Measurements from ENCODE around the gene RBBP7.

The RBBP7 gene

DNA sequence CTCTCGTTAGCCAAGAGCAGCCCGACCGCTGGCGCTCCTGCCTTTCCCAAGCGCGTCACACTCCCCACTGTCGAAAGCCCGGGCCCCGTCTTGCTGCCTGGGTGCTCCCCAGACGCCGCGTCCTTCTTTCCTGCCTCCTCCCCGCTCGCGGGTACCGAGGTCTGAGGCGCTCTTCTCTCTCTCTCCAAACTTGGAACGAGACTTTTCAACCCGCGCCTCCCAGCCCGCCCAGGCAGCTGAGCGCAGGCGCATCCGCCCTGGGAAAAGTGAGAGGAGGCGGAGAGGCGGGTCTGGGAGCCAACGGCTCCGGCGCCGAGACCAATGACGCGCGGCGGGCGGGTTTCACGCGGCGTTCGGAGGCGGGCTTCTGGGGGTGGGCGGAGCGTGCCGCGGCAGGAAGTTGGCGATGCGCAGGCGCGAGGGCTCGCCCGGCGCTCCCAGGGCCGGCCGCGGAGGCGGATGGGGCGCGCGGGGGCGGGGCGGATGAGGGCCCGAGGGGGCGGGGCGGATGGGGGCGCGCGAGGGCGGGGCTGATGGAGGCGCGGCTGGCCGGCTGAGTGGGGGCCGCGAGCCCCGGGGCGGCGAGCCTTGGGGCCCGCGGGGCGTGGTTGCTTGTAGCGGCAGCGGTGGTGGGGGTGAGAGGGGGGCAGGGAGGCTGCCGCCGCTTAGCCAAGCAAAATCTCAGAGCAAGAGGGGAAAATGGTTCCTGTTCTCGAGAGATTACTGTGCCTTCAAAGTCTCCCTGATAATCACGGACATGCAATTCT lies at the start of gene RBBP7:
TSS of gene RBBP7 (minus strand) at position 268 of the 767 bp plus-strand sequence. CDS start 309 bp downstream, outside the sequence.
- DNase-seq (ENCODE audit: low read depth): peak; percentile 93

DNA sequence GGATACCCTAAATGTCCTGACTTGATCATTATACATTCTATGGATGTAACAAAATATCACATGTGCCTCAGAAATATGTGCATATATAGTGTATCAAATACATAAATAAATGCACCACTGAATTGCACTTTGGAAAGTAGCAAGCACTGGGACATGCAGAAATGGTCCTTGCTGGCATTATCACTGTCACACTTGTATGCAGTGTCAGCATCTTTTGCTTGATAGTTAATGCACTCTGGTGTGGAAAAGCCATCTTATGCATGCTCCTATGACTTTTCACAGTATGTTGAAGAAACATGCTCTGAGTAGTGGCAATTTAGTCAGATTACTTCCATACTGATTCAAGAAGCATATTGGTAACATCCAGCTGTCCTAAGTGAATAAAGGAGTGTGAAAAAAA lies 48.8 kb upstream of the RBBP7 start:
- DNase-seq (ENCODE audit: low read depth): no peak

DNA sequence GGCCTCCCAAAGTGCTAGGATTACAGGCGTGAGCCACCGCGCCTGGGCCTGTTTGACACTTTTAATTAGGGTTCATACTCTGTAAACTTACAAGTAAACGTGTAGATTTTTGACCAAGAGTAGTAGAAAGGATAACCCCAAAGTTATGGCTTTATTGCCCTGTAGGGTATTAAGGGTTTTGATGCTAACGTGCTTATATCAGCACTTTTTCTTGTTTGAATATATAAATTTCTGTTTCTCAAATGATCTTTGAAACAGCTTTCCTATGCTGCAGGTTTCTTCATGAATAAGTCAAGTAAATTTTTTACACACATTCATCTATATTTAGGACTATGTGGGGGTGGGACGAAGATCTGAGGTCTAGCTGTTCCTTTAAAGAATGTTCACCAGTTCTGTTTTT lies 47.0 kb upstream of the RBBP7 start:
- no peak for DNase-seq (ENCODE audit: low read depth)

DNA sequence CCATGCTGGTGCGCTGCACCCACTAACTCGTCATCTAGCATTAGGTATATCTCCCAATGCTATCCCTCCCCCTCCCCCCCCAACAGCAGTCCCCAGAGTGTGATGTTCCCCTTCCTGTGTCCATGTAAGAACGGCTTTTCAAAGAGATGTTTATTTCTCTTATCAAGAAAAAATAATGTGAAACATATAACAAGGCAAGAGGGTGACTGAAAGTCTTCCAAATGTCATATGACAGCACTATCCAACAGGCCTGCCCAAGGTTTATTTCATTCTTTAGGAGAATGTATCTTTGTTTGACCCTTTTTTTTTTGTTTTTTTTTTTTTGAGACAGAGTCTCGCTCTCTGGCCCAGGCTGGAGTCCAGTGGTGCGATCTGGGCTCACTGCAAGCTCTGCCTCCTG lies 46.4 kb upstream of the RBBP7 start:
- no peak for DNase-seq (ENCODE audit: low read depth)

DNA sequence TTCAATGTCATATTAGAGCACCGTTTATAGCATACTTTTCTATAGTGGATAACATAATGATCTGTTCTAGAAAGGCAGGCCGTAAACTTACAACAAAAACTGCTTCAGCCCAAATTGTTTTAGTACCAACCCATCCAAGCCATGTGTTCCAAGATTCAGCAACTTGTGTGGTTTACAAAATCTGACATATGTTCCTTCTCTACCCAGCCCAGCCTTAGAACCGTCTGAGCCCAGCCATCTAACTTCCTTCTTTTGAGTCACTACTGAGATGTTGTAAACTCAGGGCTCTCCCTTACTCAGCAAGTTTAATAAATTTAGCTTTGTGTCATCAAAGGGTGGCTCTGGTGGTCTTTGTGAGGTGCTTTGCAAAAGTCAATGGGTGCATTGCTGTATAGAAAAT lies 43.9 kb upstream of the RBBP7 start:
- DNase-seq (ENCODE audit: low read depth): no peak

DNA sequence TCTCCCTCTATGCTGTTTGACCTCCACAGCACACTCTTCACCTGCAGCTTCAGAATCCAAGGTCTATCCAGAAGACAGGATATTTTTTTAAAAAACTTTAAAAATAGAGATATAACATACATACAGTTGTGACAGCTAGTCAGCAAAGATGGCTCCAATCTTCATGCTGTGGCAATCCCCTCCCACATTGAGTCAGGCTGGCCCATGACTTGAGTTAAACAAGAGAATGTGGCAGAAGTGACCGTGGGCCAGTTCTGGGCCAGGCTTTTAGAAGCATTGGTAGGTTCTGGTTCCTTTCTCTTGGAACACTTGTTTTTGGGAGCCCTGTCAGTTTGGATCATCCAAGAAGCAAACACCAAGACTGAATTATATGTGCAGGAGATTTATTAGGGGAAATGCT lies 40.2 kb upstream of the RBBP7 start:
- no peak for DNase-seq (ENCODE audit: low read depth)

DNA sequence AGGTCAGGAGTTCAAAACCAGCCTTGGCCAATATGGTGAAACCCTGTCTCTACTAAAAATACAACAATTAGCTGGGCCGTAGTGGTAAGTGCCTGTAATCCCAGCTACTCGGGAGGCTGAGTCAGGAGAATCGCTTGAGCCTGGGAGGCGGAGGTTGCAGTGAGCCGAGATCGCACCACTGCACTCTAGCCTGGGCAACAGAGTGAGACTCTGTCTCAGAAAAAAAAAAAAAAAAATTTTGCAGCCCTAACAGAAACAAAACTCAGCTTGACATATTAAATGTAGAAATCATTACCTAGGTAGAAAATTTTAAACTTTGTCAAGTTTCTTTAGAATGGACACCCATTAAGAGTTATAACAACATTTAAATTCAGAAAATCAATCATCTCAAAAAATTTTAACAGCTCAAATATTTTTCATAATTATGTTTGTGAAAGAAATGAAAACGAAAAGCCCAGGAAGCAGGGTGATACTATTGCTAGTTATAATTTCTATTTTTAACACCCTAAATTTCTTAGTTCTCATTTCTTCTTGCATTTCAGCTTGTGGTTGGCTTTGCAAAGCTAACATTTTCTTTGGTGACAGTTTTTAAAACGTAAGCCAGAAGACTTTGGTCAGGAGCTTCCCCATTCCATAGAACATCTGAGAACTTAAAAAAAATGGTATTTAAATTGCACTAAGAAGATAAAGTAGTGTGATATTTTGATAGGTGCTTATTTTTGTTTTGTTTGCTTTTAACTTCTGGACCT lies 33.3 kb upstream of the RBBP7 start:
- no peak for DNase-seq (ENCODE audit: low read depth)

DNA sequence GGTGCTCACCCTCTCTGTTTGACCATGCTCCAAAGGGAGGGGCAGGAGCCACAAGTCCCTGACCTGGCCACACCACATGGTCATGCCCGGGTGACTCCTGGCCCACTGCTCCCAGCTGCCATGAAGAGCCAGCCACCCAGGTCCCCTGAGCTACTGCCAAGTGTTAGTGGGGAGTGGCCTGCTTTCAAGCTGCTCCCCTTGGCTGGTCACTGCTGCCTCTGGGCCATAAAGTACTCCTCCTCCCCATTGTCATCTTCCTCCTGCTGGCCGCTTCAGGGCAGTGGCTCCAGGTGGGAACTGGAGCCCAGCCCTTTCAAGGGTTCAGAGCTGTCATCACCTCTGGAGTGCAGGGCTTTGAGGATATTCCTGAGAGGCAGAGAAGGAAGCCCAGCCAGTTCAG lies 27.3 kb upstream of the RBBP7 start:
- no peak for DNase-seq (ENCODE audit: low read depth)

DNA sequence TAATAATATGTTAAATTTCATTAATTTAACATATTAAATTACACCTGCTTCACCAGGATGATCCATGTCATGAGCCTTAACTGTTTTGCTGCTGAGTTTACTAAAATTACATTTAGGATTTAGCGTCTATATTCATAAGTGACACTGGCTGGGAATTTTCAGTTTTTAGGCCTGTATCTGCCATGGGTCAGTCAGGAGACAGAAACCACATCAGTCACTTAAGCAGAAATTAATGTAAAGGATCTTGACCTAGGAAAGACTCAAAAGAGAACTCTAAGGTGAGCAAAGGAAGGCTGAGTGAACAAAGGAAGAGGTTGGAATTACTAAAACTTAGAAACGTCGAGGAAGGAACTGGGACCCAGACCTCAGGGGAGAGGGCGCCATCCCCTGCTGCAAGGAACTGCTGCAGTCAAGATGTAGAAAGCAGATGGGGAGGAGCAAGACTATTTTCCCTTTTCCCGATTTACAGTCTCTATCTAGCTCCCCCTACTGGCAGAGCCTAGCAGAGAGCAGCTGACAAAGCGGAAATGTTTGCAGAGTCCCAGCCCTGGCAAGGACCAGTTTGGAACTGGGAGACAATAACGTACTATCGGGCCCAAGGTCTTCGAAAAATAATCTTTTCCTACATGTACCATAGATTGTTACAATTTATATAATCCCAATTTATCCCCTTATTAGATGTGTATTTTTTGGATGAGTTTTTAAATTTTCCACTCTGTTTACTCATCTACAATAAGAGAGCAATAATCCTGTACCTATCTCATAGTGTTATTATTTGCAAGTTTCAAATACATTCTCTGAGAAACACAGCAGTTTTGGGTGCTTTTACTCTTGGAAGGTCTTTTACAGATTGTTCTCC lies 22.6 kb upstream of the RBBP7 start:
- DNase-seq (ENCODE audit: low read depth): peak; percentile 29

DNA sequence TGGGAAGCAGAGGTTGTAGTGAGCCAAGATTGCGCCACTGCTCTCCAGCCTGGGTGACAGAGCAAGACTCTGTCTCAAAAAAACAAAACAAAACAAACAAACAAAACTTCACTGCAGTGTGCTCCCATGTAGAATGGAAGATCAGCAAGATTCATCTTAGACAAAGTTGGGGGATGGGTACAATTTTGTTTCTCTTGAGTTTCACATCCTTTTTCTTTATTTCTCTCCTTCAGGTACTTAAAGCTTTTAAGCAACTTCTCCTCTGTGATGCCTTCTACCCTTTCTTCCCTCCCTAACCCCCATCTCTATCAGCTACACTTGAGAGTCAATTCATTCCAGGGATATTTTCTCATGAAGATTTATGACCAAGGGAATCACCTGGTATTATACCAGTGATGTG lies 15.5 kb upstream of the RBBP7 start:
- no peak for DNase-seq (ENCODE audit: low read depth)

DNA sequence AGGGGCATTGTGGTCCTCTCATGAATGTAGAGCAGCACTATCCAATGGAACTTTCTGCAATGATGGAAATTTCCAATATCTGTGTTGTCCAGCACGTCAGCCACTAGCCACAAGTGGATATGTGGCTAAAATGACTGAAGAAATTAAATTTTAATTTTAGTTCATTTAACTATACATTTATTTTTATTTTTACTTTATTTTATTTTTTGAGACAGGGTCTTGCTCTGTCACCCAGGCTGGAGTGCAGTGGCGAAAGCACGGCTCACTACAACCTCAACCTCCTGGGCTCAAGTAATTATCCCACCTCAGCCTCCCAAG lies 13.3 kb upstream of the RBBP7 start:
- no peak for DNase-seq (ENCODE audit: low read depth)

DNA sequence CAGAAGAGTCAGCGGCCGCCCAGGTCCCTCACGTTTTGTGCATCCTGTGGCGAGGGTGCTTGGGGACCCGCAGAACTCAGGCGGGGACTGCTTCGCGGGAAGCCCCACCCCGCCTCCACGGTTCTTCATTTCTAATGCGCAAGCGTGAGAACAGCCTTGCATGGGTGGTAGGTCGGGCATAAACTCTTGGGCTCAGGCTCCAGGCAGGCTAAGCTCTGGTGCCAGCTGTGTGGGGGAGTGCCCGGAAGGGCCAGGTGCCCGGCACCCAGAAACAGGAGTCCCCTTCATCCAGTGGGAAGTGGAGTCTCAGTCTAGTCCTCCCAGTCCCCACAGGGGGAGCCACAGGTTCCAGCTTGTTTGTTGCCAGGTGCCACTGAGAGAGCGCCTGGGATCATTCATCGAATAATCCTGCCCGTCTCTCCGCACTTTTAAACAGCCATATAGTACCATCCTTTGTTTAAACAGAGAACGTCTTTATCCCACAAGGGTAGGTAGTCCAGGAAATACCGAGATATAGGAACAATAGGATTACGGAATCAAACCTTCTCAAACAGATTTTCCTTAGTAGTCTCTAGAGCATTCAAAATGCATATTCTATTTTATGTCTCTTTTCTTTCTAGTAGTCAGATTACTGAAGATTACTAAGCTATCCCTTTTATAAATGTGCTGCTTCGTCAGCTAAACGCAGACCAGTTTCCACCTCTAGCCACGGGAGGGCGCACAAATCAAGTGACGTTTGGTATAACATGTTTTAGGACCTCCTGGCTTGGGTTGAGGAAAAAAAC lies 12.7 kb upstream of the RBBP7 start:
- no peak for DNase-seq (ENCODE audit: low read depth)

DNA sequence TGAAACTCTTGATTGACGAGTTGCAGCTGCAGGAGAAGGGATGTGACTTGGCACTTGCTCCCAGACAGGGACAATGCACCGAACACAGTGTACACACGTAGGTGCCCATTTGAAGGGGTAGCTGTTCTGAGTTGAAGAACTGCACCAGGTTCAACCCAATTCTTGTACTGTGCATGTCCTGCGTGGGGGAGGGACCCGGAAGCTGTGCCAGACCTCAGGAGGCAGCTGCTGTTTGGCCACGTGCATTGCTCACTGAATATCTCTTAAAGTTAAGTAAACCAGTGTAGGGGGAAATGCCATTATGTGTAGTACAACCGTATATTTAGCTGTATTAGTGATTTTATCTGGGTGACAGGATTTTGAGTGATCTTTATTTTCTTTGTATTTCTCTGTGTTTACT lies 12.0 kb upstream of the RBBP7 start:
- no peak for DNase-seq (ENCODE audit: low read depth)

DNA sequence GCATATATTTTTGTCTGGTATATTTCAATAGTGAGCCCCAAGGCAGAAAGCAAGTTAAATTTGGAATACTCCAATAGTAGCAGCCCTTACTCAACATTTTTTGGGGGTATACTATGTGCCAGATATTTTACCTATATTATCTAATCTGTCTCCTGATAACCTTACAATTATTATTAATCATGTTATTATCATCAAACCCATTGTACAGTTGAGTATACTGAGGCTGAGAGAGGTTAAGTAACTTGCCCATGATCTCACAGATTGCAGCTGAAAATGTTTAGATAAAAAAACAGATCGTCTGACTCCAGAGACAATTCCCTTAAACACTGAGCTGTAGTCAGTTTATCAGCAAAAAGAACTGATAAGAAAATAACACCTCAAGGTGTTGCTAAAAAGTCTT lies 6.5 kb upstream of the RBBP7 start:
- DNase-seq (ENCODE audit: low read depth): no peak

DNA sequence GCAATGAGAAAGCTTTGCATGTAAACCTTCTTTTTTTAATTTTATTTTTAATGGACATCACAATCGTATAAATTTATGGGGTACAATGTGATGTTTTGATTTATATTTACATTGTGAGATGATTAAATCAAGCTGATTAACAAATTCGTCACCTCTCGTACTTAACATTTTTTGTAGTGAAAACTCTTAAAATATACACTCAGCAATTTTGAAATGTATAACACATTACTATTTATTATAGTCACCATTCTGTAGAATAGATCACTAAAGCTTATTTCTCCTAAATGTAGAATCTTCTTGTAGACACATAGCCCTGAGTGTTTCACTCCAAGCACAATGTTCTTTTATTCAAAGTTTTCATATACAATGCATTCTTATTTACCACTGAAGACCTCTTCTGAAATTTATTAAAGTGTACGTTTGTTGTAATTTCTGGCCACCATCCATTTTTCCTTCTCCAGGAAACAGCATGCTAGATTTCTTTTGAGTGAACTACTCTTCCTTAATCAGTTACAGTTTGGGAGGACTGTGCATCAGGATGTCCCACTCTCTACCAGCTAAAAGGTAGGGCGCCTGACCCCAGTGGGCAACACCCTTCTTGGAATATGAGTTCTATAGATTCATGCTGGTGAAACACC lies 4.4 kb upstream of the RBBP7 start:
- DNase-seq (ENCODE audit: low read depth): no peak

DNA sequence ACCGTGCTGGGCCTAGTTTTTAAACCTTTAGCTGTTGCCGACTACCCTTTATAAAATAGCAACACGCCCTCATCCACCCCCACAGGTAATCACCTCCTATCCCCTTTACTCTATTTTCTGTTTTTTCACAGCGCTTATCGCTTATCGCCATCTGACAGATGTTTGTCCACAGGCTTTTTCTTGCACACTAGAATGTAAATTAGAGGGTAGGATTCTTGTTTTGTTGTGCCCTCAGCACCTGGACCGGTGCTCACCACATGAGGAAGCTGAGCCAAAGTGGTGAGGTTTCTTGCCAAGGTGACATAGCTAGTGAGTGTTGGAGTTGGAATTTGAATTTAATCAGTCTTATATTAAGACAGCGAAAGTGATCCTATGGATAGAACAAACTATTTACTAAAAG lies 2.9 kb upstream of the RBBP7 start:
- no peak for DNase-seq (ENCODE audit: low read depth)

DNA sequence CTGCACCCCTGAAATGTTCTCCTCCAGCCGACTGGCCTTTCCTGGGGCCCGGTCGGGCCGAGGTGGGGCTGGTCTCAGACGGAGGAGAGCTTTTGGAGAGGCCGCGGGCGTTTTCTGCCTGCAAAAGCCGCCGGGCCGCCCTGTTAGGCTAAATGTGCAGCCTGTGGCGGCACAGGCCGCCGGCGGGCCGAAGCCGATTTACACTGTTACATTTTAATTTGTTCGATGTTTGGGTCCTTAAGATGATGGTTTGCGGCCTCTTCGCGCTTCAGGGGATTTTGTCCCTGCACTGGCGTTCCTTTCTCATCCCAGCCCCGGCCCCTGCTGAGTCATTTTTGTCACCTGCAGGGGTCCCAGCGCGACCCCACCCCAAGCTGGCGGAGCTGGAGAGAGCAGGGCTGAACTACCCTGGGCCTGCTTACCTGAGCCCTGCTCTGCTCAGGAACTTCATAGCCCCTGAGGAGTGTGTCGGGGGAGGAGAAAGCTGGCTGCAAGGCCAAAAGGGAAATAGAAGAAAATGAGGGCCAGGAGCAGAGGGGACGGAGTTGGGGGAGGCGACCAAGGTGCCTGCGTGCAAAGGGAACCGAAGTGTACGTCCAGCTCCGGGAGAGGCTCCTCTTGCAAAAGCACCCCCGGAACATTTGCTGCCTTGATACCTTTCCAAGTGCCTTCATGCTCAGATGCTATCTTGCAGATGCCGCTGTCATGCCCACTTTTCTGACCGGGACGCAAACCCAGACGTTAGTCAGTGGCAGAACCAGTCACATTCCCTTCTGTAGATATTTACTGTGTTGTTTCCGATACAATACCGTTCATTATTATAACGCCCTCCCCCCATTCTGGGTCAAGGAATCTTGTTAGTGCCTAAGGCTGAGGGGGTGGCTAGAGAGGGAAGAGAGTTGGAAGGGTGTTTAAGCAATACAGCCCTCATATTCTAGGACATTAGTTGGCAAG lies 977 bp upstream of the RBBP7 start:
- DNase-seq (ENCODE audit: low read depth): no peak

DNA sequence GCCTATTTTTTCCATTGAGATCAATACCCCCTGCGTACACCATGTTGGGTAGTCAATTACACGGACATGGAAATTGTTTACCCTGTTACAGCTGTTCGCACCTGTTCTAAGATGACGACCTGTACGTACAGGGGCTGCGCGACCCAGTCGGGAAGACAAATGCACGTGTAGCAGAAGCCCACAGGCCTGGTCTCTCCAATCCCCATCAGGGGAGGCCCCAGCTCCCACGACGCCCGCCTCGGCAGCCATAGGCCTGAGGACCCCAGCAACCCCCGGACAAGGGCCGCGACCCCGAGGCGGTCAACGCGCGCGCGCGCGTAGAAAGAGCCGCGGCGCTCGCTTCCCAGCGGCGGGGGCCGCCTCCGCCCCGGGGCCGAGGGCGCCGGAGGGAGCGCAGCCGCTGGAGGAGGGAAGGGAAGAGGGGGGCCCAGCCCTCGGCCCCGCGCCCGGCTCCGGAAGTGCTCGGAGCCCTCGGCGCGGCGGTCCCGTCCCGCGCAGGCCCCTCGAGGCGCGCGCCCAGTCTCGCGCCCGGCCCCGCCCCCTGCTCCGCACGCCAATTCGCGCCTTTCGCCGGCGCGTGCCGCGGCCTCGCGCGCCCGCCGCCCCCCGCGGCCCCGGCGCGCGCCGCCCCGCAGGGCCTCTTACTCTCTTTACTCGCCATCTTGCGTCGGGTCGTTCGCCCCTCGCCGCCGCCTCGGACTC lies 618 bp downstream of the RBBP7 start:
- peak; percentile 46 for DNase-seq (ENCODE audit: low read depth)

DNA sequence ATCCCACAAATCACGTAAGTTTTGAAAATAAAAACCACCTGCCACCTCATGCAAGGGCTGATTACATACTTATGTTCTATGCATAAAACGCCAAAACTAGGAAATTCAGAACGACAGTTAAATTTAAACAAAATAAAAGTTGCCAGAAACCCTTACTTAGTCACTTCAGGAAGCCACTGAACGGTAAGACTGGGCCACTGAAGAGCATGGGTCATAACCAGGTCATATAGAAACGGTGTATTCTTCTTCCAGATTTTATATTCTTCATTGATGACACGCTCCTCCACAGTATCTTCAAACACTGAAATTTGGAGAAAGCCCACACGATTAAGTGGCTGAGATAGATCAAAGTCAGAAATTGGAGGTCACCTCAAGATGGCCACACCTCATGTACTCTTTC lies 1.2 kb downstream of the RBBP7 start:
- DNase-seq (ENCODE audit: low read depth): no peak

DNA sequence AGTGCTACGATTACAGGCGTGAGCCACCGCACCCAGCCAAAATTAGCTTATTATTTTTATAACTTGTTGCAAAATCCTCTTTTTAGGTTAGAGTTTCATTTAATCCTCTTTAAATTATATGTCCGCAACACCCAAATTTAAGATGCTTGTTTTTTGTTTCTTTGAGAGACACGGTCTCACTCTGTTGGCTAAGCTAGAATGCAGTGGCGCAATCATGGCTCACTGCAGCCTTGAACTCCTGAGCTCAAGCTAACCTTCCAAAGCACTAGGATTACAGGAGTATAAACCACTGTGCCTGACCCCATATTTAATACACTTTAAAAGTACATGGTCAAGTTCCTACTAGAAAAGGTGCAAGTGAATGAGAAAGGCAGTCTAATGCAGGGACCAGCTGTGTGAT lies 2.2 kb downstream of the RBBP7 start:
- DNase-seq (ENCODE audit: low read depth): no peak
